ENCODE results near the gene MYO7B.

The MYO7B gene

GRCh38 chr2:127652786-127653357 lies 117.4 kb downstream of the MYO7B start:
- Histone ChIP-seq H2AFZ (ENCODE audit: low read length) (no peak overlapping the region), H3K4me2 (ENCODE audit: low read length) (no peak overlapping the region), H3K79me2 (ENCODE audit: insufficient read depth, low read length) (no peaks in the 10 kb centered on the region), H3K4me3 (ENCODE audit: low read depth, low read length, poor library complexity, severe bottlenecking) (no peak overlapping the region), H4K20me1 (ENCODE audit: insufficient read depth, low read length) (no peaks in the 10 kb centered on the region), H3F3A (ENCODE audit: insufficient read depth, low read length) (no peaks in the 10 kb centered on the region), H3K27me3 (ENCODE audit: insufficient read depth, low read length) (0 out of 2 replicates have a peak, but pooled peaks cover 5% of the 10 kb centered on the region), H3K4me1 (ENCODE audit: insufficient read depth, low read length, severe bottlenecking) (no peaks in the 10 kb centered on the region), H3K36me3 (ENCODE audit: insufficient read depth, low read length) (no peaks in the 10 kb centered on the region), H3K9me2 (ENCODE audit: low read depth, low read length) (no peaks in the 10 kb centered on the region), H3K27ac (ENCODE audit: low read depth, low read length, poor library complexity, severe bottlenecking) (no peak overlapping the region), H3K9me3 (ENCODE audit: low read length) (no peaks in the 10 kb centered on the region), H3K9ac (ENCODE audit: low read length) (no peak overlapping the region)
- TF ChIP-seq CTCF (IDR thresholded peaks at IDR 0.05; ENCODE audit: low read length): no peak

GRCh38 chr2:127653421-127654083 lies 118.1 kb downstream of the MYO7B start:
- H3K36me3 ChIP-seq (ENCODE audit: insufficient read depth, low read length): no peaks in the 10 kb centered on the region
- H4K20me1 ChIP-seq (ENCODE audit: insufficient read depth, low read length): no peaks in the 10 kb centered on the region
- 0 out of 2 replicates have a peak, but pooled peaks cover 5% of the 10 kb centered on the region for H3K27me3 ChIP-seq (ENCODE audit: insufficient read depth, low read length)
- no peaks in the 10 kb centered on the region for H3K4me1 ChIP-seq (ENCODE audit: insufficient read depth, low read length, severe bottlenecking)
- no peak overlapping the region for H3K9ac ChIP-seq (ENCODE audit: low read length)
- TF ChIP-seq CTCF (IDR thresholded peaks at IDR 0.05; ENCODE audit: low read length): no peak
- no peak for TF ChIP-seq EZH2 (IDR thresholded peaks at IDR 0.05; ENCODE audit: borderline replicate concordance, low read length)
- no peak overlapping the region for H2AFZ ChIP-seq (ENCODE audit: low read length)
- H3K9me2 ChIP-seq (ENCODE audit: low read depth, low read length): no peaks in the 10 kb centered on the region
- no peak overlapping the region for H3K27ac ChIP-seq (ENCODE audit: low read depth, low read length, poor library complexity, severe bottlenecking)
- no peak overlapping the region for H3K4me3 ChIP-seq (ENCODE audit: low read depth, low read length, poor library complexity, severe bottlenecking)
- no peaks in the 10 kb centered on the region for H3K79me2 ChIP-seq (ENCODE audit: insufficient read depth, low read length)
- H3K4me2 ChIP-seq (ENCODE audit: low read length): no peak overlapping the region
- no peaks in the 10 kb centered on the region for H3K9me3 ChIP-seq (ENCODE audit: low read length)
- no peaks in the 10 kb centered on the region for H3F3A ChIP-seq (ENCODE audit: insufficient read depth, low read length)

GRCh38 chr2:127654084-127654837 lies 118.8 kb downstream of the MYO7B start:
- Histone ChIP-seq H3K36me3 (ENCODE audit: insufficient read depth, low read length) (no peaks in the 10 kb centered on the region), H3K9me2 (ENCODE audit: low read depth, low read length) (no peaks in the 10 kb centered on the region), H3K4me1 (ENCODE audit: insufficient read depth, low read length, severe bottlenecking) (no peaks in the 10 kb centered on the region), H3K79me2 (ENCODE audit: insufficient read depth, low read length) (no peaks in the 10 kb centered on the region), H3K27me3 (ENCODE audit: insufficient read depth, low read length) (peaks cover 5% of the 10 kb centered on the region; the same call in 1 of the 2 replicates), H4K20me1 (ENCODE audit: insufficient read depth, low read length) (no peaks in the 10 kb centered on the region), H3K9me3 (ENCODE audit: low read length) (no peaks in the 10 kb centered on the region), H3K4me3 (ENCODE audit: low read depth, low read length, poor library complexity, severe bottlenecking) (no peak overlapping the region), H3K27ac (ENCODE audit: low read depth, low read length, poor library complexity, severe bottlenecking) (no peak overlapping the region), H3K4me2 (ENCODE audit: low read length) (no peak overlapping the region), H3K9ac (ENCODE audit: low read length) (no peak overlapping the region), H3F3A (ENCODE audit: insufficient read depth, low read length) (no peaks in the 10 kb centered on the region), H2AFZ (ENCODE audit: low read length) (no peak overlapping the region)
- TF ChIP-seq EZH2 (IDR thresholded peaks at IDR 0.05; ENCODE audit: borderline replicate concordance, low read length): no peak

Data from OCI-LY1 (cell line).